OCI-LY3 (cell line): ENCODE results near the gene KBTBD4.
"Not testable (repeated sequence)": the region's sequence is repeated elsewhere in the genome, so short reads cannot be mapped to it uniquely, and the experiment has no call there.

Source experiments
- H2AFZ ChIP-seq: fragments of 200-600, 300-600 bp; shearing (Covaris generic); 2 replicates; pipeline ENCODE4 v1.6.0; 2014; ENCODE audit warnings: antibody characterized with exemption, low read depth, low read length
- H3K27ac ChIP-seq: fragments of 200-600, 300-600 bp; sonication (generic); 2 replicates; pipeline ENCODE4 v1.5.1; 2014; ENCODE audit warnings: mild to moderate bottlenecking, low read length, moderate library complexity, mixed read lengths
- H3K27me3 ChIP-seq: fragments of 200-600, 300-600 bp; sonication (generic); 2 replicates; pipeline ENCODE4 v1.6.1; 2014; ENCODE audit warnings: low read depth, low read length, mixed read lengths
- H3K36me3 ChIP-seq: fragments of 200-600, 300-600 bp; sonication (generic); replicated peaks from 2 replicates; pipeline ENCODE3; 2014; ENCODE audit warnings: low read depth, low read length, mixed read lengths
- H3K4me1 ChIP-seq: fragments of 300-600, 200-600 bp; sonication (generic); 2 replicates; pipeline ENCODE4 v1.6.1; 2014; ENCODE audit warnings: low read length, mixed read lengths
- H3K4me2 ChIP-seq: fragments of 200-600, 300-600 bp; sonication (generic); 2 replicates; pipeline ENCODE4 v1.6.1; 2014; ENCODE audit warnings: low read length, mixed read lengths
- H3K4me3 ChIP-seq: fragments of 300-600, 200-600 bp; sonication (generic); 2 replicates; pipeline ENCODE4 v1.5.1; 2014; ENCODE audit warnings: antibody characterized with exemption, mild to moderate bottlenecking, low read length, moderate library complexity
- H3K79me2 ChIP-seq: fragments of 300-600, 200-600 bp; shearing (Covaris generic); 2 replicates; pipeline ENCODE4 v1.6.1; 2014; ENCODE audit warnings: mild to moderate bottlenecking, low read length, mixed read lengths
- H3K9ac ChIP-seq: fragments of 300-600, 200-600 bp; shearing (Covaris generic); 2 replicates; pipeline ENCODE4 v1.6.0; 2014; ENCODE audit warnings: mild to moderate bottlenecking, low read length, moderate library complexity
- H3K9me3 ChIP-seq: fragments of 200-600, 300-600 bp; shearing (Covaris generic); 2 replicates; pipeline ENCODE4 v1.6.1; 2014; ENCODE audit warnings: low read length, mixed read lengths; ENCODE audit not compliant: insufficient read depth
- H4K20me1 ChIP-seq: fragments of 200-600, 300-600 bp; sonication (generic); 2 replicates; pipeline ENCODE4 v1.6.1; 2016; ENCODE audit warnings: low read length, mixed read lengths; ENCODE audit not compliant: insufficient read depth
- CTCF ChIP-seq: fragments of 200-600, 300-600 bp; sonication (generic); IDR thresholded peaks from 2 replicates; pipeline ENCODE4 v1.5.1; 2014; ENCODE audit warnings: antibody characterized with exemption, low read length, low read depth
- EZH2phosphoT487 ChIP-seq: fragments of 200-600 bp; shearing (Covaris generic); IDR thresholded peaks from 2 replicates; pipeline ENCODE4 v1.6.1; 2018; ENCODE audit warnings: antibody characterized with exemption, mixed run types, low read depth

The KBTBD4 gene

GRCh38 chr11:47552056-47552565, 26.7 kb downstream of the KBTBD4 start:
- H3K36me3 ChIP-seq = peaks cover 23% of the 10 kb centered on the region
- peak overlapping the region; percentile 81 for H3K27ac ChIP-seq
- H3K4me1 ChIP-seq = peaks cover 21% of the 10 kb centered on the region
- peak overlapping the region; percentile 96 for H3K9ac ChIP-seq
- peaks cover 62% of the 10 kb centered on the region for H3K79me2 ChIP-seq
- no peak overlapping the region for H2AFZ ChIP-seq
- H3K27me3 ChIP-seq = no peaks in the 10 kb centered on the region
- peak overlapping the region; percentile 95 for H3K4me2 ChIP-seq
- H3K9me3 ChIP-seq = no peaks in the 10 kb centered on the region
- H4K20me1 ChIP-seq = peaks cover 42% of the 10 kb centered on the region
- TF ChIP-seq EZH2phosphoT487 (no peak), CTCF (no peak)
- H3K4me3 ChIP-seq = peak overlapping the region; percentile 90

- peak overlapping the region; percentile 81 for H3K27ac ChIP-seq
- peak overlapping the region; percentile 90 for H3K4me3 ChIP-seq
- no peak overlapping the region for H2AFZ ChIP-seq
- H3K79me2 ChIP-seq = peaks cover 73% of the 10 kb centered on the region
- H3K4me1 ChIP-seq = peaks cover 21% of the 10 kb centered on the region
- TF ChIP-seq CTCF (peak; percentile 39), EZH2phosphoT487 (no peak)
- H3K9me3 ChIP-seq = no peaks in the 10 kb centered on the region
- H3K4me2 ChIP-seq = peak overlapping the region; percentile 95
- no peaks in the 10 kb centered on the region for H3K27me3 ChIP-seq
- H3K9ac ChIP-seq = peak overlapping the region; percentile 96
- H4K20me1 ChIP-seq = peaks cover 51% of the 10 kb centered on the region
- H3K36me3 ChIP-seq = peaks cover 30% of the 10 kb centered on the region
Measured at GRCh38 chr11:47551086-47551485, 27.7 kb downstream of the KBTBD4 start.

GRCh38 chr11:47550288-47551047, 28.3 kb downstream of the KBTBD4 start:
- Histone ChIP-seq H4K20me1 (peaks cover 53% of the 10 kb centered on the region), H3K79me2 (peaks cover 79% of the 10 kb centered on the region), H3K4me1 (peaks cover 21% of the 10 kb centered on the region), H2AFZ (no peak overlapping the region), H3K27me3 (no peaks in the 10 kb centered on the region), H3K4me2 (peak overlapping the region; percentile 95), H3K4me3 (peak overlapping the region; percentile 90), H3K36me3 (peaks cover 30% of the 10 kb centered on the region), H3K27ac (peak overlapping the region; percentile 81), H3K9ac (peak overlapping the region; percentile 96; the same call in 1 of the 2 replicates), H3K9me3 (no peaks in the 10 kb centered on the region)
- no peak for TF ChIP-seq CTCF
- no peak for TF ChIP-seq EZH2phosphoT487

- not testable (repeated sequence) for H3K27ac ChIP-seq, H3K4me3 ChIP-seq, H3K9me3 ChIP-seq, H3K9ac ChIP-seq, H2AFZ ChIP-seq, H3K27me3 ChIP-seq, H3K4me2 ChIP-seq
- peaks cover 29% of the 10 kb centered on the region for H3K36me3 ChIP-seq
- peaks cover 90% of the 10 kb centered on the region for H4K20me1 ChIP-seq
- H3K4me1 ChIP-seq = peaks cover 32% of the 10 kb centered on the region
- peaks cover 100% of the 10 kb centered on the region for H3K79me2 ChIP-seq
Measured at GRCh38 chr11:47546274-47546673, 32.5 kb downstream of the KBTBD4 start.
